Measurements from ENCODE around the gene PTPRQ. TPM values are rescaled to one million over a fixed set of nuclear protein-coding genes. Genes with fewer than 3 reads are reported as not detected.

Gene PTPRQ
- total RNA-seq, 1 experiment from 2014 or later = not detected

GRCh38 chr12:80598004-80598606 is 154.1 kb downstream of the PTPRQ start:
- H3K4me3 Mint-ChIP-seq (ENCODE audit: low read depth, unreplicated experiment) = no peak overlapping the region
- intact Hi-C loops (cut with micrococcal nuclease; ENCODE audit: unreplicated experiment) = loop anchor here (1.0 to 10.0 kb wide), 6 partner anchors 46 to 659 kb away; no protein-coding TSS in a partner anchor
- peak; percentile 56 for DNase-seq
- CTCF ChIA-PET = interaction anchor here (1.0 to 1.5 kb wide), 3 partner anchors 10 to 186 kb away, joined by 3 to 5 read pairs (median 3); no protein-coding TSS in a partner anchor
- BruUV-seq (replicated peaks) = no TSS peak
- H3K9me3 Mint-ChIP-seq (ENCODE audit: low read depth, unreplicated experiment) = no peaks in the 10 kb centered on the region
- TF ChIP-seq, protein P1, sequence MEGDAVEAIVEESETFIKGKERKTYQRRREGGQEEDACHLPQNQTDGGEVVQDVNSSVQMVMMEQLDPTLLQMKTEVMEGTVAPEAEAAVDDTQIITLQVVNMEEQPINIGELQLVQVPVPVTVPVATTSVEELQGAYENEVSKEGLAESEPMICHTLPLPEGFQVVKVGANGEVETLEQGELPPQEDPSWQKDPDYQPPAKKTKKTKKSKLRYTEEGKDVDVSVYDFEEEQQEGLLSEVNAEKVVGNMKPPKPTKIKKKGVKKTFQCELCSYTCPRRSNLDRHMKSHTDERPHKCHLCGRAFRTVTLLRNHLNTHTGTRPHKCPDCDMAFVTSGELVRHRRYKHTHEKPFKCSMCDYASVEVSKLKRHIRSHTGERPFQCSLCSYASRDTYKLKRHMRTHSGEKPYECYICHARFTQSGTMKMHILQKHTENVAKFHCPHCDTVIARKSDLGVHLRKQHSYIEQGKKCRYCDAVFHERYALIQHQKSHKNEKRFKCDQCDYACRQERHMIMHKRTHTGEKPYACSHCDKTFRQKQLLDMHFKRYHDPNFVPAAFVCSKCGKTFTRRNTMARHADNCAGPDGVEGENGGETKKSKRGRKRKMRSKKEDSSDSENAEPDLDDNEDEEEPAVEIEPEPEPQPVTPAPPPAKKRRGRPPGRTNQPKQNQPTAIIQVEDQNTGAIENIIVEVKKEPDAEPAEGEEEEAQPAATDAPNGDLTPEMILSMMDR (IDR thresholded peaks at IDR 0.05; ENCODE audit: unreplicated experiment) = peak; percentile 26
- no peaks in the 10 kb centered on the region for H3K27me3 Mint-ChIP-seq (ENCODE audit: unreplicated experiment)
- no peaks in the 10 kb centered on the region for H3K36me3 Mint-ChIP-seq (ENCODE audit: insufficient read depth, unreplicated experiment)
- no peaks in the 10 kb centered on the region for H3K4me1 Mint-ChIP-seq (ENCODE audit: low read depth, unreplicated experiment)
- H3K27ac Mint-ChIP-seq (ENCODE audit: unreplicated experiment) = no peak overlapping the region

DNA sequence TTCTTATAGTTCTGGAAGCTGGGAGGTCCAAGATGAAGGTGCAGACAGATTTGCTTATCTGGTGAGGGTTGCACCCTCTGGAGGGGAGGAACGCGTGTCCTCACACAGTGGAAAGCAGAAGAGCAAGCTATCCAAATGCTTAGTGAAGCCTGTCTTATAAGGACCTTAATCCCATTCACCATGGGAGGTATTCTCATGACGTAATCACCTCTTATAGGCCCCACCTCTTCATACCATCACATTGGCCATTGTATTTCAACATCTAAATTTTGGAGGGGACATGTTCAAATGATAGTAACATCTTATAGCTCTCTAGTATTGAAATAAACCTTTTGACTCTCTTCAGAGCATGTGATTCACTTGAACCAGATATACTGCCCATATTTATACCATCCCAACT is 158.4 kb downstream of the PTPRQ start:
- BruUV-seq (replicated peaks) = no TSS peak
- no peaks in the 10 kb centered on the region for H3K36me3 Mint-ChIP-seq (ENCODE audit: insufficient read depth, unreplicated experiment)
- no peak overlapping the region for H3K4me3 Mint-ChIP-seq (ENCODE audit: low read depth, unreplicated experiment)
- no peak overlapping the region for H3K27ac Mint-ChIP-seq (ENCODE audit: unreplicated experiment)
- no peaks in the 10 kb centered on the region for H3K27me3 Mint-ChIP-seq (ENCODE audit: unreplicated experiment)
- TF ChIP-seq, protein P1 (IDR thresholded peaks at IDR 0.05; ENCODE audit: unreplicated experiment) = no peak
- DNase-seq = no peak
- no peaks in the 10 kb centered on the region for H3K4me1 Mint-ChIP-seq (ENCODE audit: low read depth, unreplicated experiment)
- intact Hi-C loops (cut with micrococcal nuclease; ENCODE audit: unreplicated experiment) = no loop called here
- CTCF ChIA-PET = no interaction called here
- H3K9me3 Mint-ChIP-seq (ENCODE audit: low read depth, unreplicated experiment) = no peaks in the 10 kb centered on the region

GRCh38 chr12:80607361-80608135 is 163.5 kb downstream of the PTPRQ start:
- Mint-ChIP-seq H3K9me3 (ENCODE audit: low read depth, unreplicated experiment) (no peaks in the 10 kb centered on the region), H3K4me3 (ENCODE audit: low read depth, unreplicated experiment) (no peak overlapping the region), H3K27ac (ENCODE audit: unreplicated experiment) (no peak overlapping the region), H3K4me1 (ENCODE audit: low read depth, unreplicated experiment) (no peaks in the 10 kb centered on the region), H3K36me3 (ENCODE audit: insufficient read depth, unreplicated experiment) (no peaks in the 10 kb centered on the region), H3K27me3 (ENCODE audit: unreplicated experiment) (no peaks in the 10 kb centered on the region)
- BruUV-seq (replicated peaks) = no TSS peak
- intact Hi-C loops (cut with micrococcal nuclease; ENCODE audit: unreplicated experiment) = no loop called here
- no peak for DNase-seq
- CTCF ChIA-PET = interaction anchor here (0.9 to 1.2 kb wide), 2 partner anchors 9 to 194 kb away, joined by 3 read pairs; no protein-coding TSS in a partner anchor
- TF ChIP-seq, protein P1 (IDR thresholded peaks at IDR 0.05; ENCODE audit: unreplicated experiment) = peak; percentile 36

DNA sequence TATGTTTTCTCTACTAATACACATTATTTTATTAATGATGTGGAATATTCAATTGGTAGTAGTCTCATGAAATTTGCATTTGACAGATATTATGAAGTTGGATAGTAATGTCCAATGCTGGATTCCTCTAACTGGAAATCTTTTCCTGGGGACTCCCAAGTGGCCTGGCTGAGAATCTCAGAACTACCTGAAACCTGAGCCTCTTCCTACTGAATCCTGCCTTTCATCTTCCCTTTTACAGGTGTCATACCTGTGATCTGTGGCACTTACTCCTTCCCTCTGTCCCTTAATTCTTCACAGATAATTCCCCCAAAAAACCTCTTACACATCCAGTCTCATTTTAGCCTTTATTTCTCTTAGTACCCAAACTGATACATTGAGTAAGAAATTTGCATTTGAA is 173.7 kb downstream of the PTPRQ start:
- Mint-ChIP-seq H3K4me1 (ENCODE audit: low read depth, unreplicated experiment) (no peaks in the 10 kb centered on the region), H3K36me3 (ENCODE audit: insufficient read depth, unreplicated experiment) (no peaks in the 10 kb centered on the region), H3K4me3 (ENCODE audit: low read depth, unreplicated experiment) (no peak overlapping the region), H3K9me3 (ENCODE audit: low read depth, unreplicated experiment) (no peaks in the 10 kb centered on the region), H3K27ac (ENCODE audit: unreplicated experiment) (no peak overlapping the region), H3K27me3 (ENCODE audit: unreplicated experiment) (no peaks in the 10 kb centered on the region)
- CTCF ChIA-PET = no interaction called here
- TF ChIP-seq, protein P1 (IDR thresholded peaks at IDR 0.05; ENCODE audit: unreplicated experiment) = no peak
- no TSS peak for BruUV-seq (replicated peaks)
- intact Hi-C loops (cut with micrococcal nuclease; ENCODE audit: unreplicated experiment) = no loop called here
- DNase-seq = no peak
